Urinary bladder (tissue), 4 donors: ENCODE results near the gene CSF3. TPM values are rescaled to one million over a fixed set of nuclear protein-coding genes. Genes with fewer than 3 reads are reported as not detected.
A peak's percentile ranks its signal among the peaks of the same experiment; 100 is the strongest.

Source experiments
- DNase-seq: peaks from one replicate; pipeline ENCODE4 v3.0.0-alpha.2; 2015; ENCODE audit errors: extremely low spot score
- H3K27ac ChIP-seq: one replicate; pipeline ENCODE4 v1.5.1; 2013; ENCODE audit warnings: low read depth, mild to moderate bottlenecking, moderate library complexity
- H3K36me3 ChIP-seq: one replicate; pipeline ENCODE4 v1.6.1; 2013; ENCODE audit warnings: mild to moderate bottlenecking, moderate library complexity; ENCODE audit not compliant: insufficient read depth
- H3K4me1 ChIP-seq: one replicate; pipeline ENCODE4 v1.6.1; 2013; ENCODE audit warnings: mild to moderate bottlenecking, moderate library complexity; ENCODE audit not compliant: insufficient read depth
- H3K4me3 ChIP-seq: one replicate; pipeline ENCODE4 v1.5.1; 2013; ENCODE audit warnings: low read depth, low read length
- WGBS: extraction: QIAGEN DNeasy Blood & Tissue Kit; methylation state at CpG from one replicate; pipeline ENCODE4 v1.1.7; 2013; 5-methylcytosine and 5-hydroxymethylcytosine counted together
- polyA plus RNA-seq: library from polyadenylated mRNA; stranded (reverse); fragments of 200-250 nt; gene quantifications from one replicate; pipeline ENCODE4 v1.2.3, GENCODE V29; 2013
- total RNA-seq: library from RNA; depleted of rRNA; stranded (reverse); fragments of >200 nt; gene quantifications from one replicate; pipeline ENCODE4 v1.2.3, GENCODE V29; 2014
- donor health status: healthy with polysubstance abuse.
- donor health status: healthy.

The CSF3 gene
- total and polyA plus RNA-seq, 2 donors = 2.3 TPM; not detected in 1

- H3K27ac ChIP-seq = no peak overlapping the region
- no peak for DNase-seq
Observed at GRCh38 chr17:40035162-40035559, 19.9 kb downstream of the CSF3 start.

GRCh38 chr17:40038882-40039513, 23.8 kb downstream of the CSF3 start:
- no peak overlapping the region for H3K4me3 ChIP-seq

More at GRCh38 chr17:40035162-40035559, 19.9 kb downstream of the CSF3 start:
- H3K36me3 ChIP-seq = peaks cover 5% of the 10 kb centered on the region
- WGBS = 42% methylated on average over 12 of the region's 12 CpGs
- no peak overlapping the region for H3K4me3 ChIP-seq
- no peaks in the 10 kb centered on the region for H3K4me1 ChIP-seq

GRCh38 chr17:40041196-40041595, 26.0 kb downstream of the CSF3 start:
- 90% methylated on average over 2 of the region's 2 CpGs for WGBS
- no peak overlapping the region for H3K27ac ChIP-seq
- no peak for DNase-seq

More at GRCh38 chr17:40038882-40039513, 23.8 kb downstream of the CSF3 start:
- Histone ChIP-seq H3K36me3 (no peaks in the 10 kb centered on the region), H3K4me1 (no peaks in the 10 kb centered on the region), H3K27ac (peak overlapping the region; percentile 76)
- DNase-seq = peak; percentile 75
- 21% methylated on average over 11 of the region's 11 CpGs for WGBS

GRCh38 chr17:40056379-40057015, 41.3 kb downstream of the CSF3 start:
- Histone ChIP-seq H3K4me1 (no peaks in the 10 kb centered on the region), H3K27ac (no peak overlapping the region), H3K4me3 (no peak overlapping the region), H3K36me3 (no peaks in the 10 kb centered on the region)
- whole genome bisulfite sequencing = 79% methylated on average over 6 of the region's 6 CpGs
- no peak for DNase-seq

More at GRCh38 chr17:40041196-40041595, 26.0 kb downstream of the CSF3 start:
- Histone ChIP-seq H3K4me3 (no peak overlapping the region), H3K36me3 (no peaks in the 10 kb centered on the region), H3K4me1 (no peaks in the 10 kb centered on the region)

GRCh38 chr17:40058186-40058784, 43.0 kb downstream of the CSF3 start:
- no peaks in the 10 kb centered on the region for H3K4me1 ChIP-seq
- H3K27ac ChIP-seq = peak overlapping the region; percentile 11
- H3K36me3 ChIP-seq = no peaks in the 10 kb centered on the region
- WGBS = 59% methylated on average over 8 of the region's 8 CpGs
- H3K4me3 ChIP-seq = no peak overlapping the region
- no peak for DNase-seq

GRCh38 chr17:40058865-40059264, 43.6 kb downstream of the CSF3 start:
- DNase-seq = no peak
- peaks cover 2% of the 10 kb centered on the region for H3K4me1 ChIP-seq
- WGBS = 95% methylated on average over 1 of the region's 1 CpG
- no peak overlapping the region for H3K4me3 ChIP-seq
- no peaks in the 10 kb centered on the region for H3K36me3 ChIP-seq
- no peak overlapping the region for H3K27ac ChIP-seq

- no peak for DNase-seq
- Histone ChIP-seq H3K27ac (no peak overlapping the region), H3K36me3 (no peaks in the 10 kb centered on the region), H3K4me3 (no peak overlapping the region), H3K4me1 (peaks cover 2% of the 10 kb centered on the region)
- WGBS = 77% methylated on average over 8 of the region's 8 CpGs
Observed at GRCh38 chr17:40059729-40060475, 44.7 kb downstream of the CSF3 start.

GRCh38 chr17:40060887-40061608, 45.8 kb downstream of the CSF3 start:
- Histone ChIP-seq H3K27ac (no peak overlapping the region), H3K36me3 (no peaks in the 10 kb centered on the region), H3K4me1 (peaks cover 2% of the 10 kb centered on the region), H3K4me3 (no peak overlapping the region)
- no peak for DNase-seq
- WGBS = 74% methylated on average over 11 of the region's 11 CpGs

- 59% methylated on average over 10 of the region's 10 CpGs for WGBS
- Histone ChIP-seq H3K27ac (no peak overlapping the region), H3K4me3 (no peak overlapping the region), H3K4me1 (peaks cover 2% of the 10 kb centered on the region), H3K36me3 (no peaks in the 10 kb centered on the region)
- DNase-seq = no peak
Observed at GRCh38 chr17:40061609-40062038, 46.4 kb downstream of the CSF3 start.

GRCh38 chr17:40062329-40063186, 47.3 kb downstream of the CSF3 start, which contains the start of gene THRA:
THRA (plus strand) TSS chr17:40062965; CDS start chr17:40074489, 11,524 bp downstream.
- peaks cover 2% of the 10 kb centered on the region for H3K4me1 ChIP-seq
- 1% methylated on average over 83 of the region's 83 CpGs for WGBS
- H3K36me3 ChIP-seq = no peaks in the 10 kb centered on the region
- no peak for DNase-seq
- peak within 1 kb of the TSS; percentile 85 for H3K27ac ChIP-seq
- H3K4me3 ChIP-seq = peak within 1 kb of the TSS; percentile 98

- no peak for DNase-seq
- no peaks in the 10 kb centered on the region for H3K36me3 ChIP-seq
- H3K27ac ChIP-seq = peak overlapping the region; percentile 85
- peak overlapping the region; percentile 98 for H3K4me3 ChIP-seq
- WGBS = under 1% methylated on average over 42 of the region's 42 CpGs
- H3K4me1 ChIP-seq = peaks cover 2% of the 10 kb centered on the region
Observed at GRCh38 chr17:40063187-40063771, 48.0 kb downstream of the CSF3 start.
